Measurements from ENCODE around the gene KLRF2. TPM values are rescaled to one million over a fixed set of nuclear protein-coding genes. Genes with fewer than 3 reads are reported as not detected.
A peak's percentile ranks its signal among the peaks of the same experiment; 100 is the strongest.

Gene KLRF2
- total RNA-seq, 1 donor from 2014 or later, result not detected

DNA sequence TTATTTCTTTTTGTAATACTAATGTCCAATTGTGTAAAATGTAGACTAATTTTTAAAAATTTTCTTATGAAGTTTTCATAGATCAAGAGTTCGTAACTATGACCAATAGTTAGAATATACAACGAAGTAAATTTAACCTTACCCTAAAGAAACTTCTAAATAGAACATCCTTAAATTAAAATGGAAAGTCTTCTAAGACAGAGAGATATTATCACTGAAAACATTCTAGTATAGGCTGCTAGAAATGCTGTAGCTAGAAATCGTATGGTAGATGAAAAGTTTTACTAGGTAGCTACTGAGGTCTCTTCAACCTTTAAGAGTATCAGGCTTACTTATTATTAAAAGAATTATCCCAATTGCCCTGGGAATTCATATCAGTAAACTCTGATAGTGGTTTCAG lies 50.0 kb downstream of the KLRF2 start:
- no peak for DNase-seq (ENCODE audit: low read depth)
- TF ChIP-seq, protein P1, sequence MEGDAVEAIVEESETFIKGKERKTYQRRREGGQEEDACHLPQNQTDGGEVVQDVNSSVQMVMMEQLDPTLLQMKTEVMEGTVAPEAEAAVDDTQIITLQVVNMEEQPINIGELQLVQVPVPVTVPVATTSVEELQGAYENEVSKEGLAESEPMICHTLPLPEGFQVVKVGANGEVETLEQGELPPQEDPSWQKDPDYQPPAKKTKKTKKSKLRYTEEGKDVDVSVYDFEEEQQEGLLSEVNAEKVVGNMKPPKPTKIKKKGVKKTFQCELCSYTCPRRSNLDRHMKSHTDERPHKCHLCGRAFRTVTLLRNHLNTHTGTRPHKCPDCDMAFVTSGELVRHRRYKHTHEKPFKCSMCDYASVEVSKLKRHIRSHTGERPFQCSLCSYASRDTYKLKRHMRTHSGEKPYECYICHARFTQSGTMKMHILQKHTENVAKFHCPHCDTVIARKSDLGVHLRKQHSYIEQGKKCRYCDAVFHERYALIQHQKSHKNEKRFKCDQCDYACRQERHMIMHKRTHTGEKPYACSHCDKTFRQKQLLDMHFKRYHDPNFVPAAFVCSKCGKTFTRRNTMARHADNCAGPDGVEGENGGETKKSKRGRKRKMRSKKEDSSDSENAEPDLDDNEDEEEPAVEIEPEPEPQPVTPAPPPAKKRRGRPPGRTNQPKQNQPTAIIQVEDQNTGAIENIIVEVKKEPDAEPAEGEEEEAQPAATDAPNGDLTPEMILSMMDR (conservative IDR thresholded peaks at IDR 0.05; ENCODE audit: low read depth, low read length), result no peak
- H3K4me3 ChIP-seq (ENCODE audit: low read depth, low read length), result no peak overlapping the region

DNA sequence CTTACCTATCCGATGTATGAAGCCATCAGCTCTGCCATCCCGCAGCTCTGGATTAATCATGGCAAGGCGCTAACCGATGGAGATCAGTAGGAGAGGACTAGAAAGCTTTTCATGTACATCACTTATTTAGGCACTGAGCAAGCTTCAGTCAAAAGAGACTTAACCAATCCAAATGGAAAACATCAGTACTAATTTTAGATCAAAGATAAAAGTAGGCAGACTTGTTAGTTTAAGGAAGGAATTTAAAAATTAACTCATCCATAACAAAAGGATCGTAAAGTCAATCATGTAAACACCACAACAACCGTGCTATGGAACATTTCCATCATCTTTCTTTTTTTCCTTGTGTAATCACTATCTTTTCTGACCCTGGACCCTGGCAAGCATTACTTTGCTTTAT lies 51.0 kb downstream of the KLRF2 start, which contains the start of gene CLEC2A:
Gene CLEC2A (minus strand): TSS at position 101 of the 400 bp plus-strand sequence. CDS start 41 bp downstream, at position 60.
- TF ChIP-seq, protein P1 (conservative IDR thresholded peaks at IDR 0.05; ENCODE audit: low read depth, low read length), result no peak
- no peak within 1 kb of the TSS for H3K4me3 ChIP-seq (ENCODE audit: low read depth, low read length)
- no peak for DNase-seq (ENCODE audit: low read depth)

DNA sequence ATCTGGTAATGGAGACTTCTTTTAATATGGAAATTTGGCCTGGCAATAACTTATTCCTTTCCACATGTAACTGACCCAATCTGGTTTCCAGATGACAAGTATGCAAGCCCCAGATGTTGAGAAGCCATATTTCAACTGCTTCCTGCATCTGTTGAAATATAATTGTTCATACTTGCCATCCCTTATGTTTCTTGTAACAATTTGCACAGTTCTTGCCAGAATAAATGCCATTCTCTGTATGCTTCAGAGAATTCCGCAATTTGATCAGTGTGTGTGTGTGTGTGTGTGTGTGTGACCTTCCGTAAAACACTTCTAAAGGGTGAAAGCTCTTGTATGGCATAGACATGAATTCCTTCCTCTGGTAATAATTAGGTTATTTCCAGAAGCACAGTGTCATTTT lies 52.7 kb downstream of the KLRF2 start:
- no peak overlapping the region for H3K4me3 ChIP-seq (ENCODE audit: low read depth, low read length)
- no peak for DNase-seq (ENCODE audit: low read depth)
- TF ChIP-seq, protein P1 (conservative IDR thresholded peaks at IDR 0.05; ENCODE audit: low read depth, low read length), result no peak

DNA sequence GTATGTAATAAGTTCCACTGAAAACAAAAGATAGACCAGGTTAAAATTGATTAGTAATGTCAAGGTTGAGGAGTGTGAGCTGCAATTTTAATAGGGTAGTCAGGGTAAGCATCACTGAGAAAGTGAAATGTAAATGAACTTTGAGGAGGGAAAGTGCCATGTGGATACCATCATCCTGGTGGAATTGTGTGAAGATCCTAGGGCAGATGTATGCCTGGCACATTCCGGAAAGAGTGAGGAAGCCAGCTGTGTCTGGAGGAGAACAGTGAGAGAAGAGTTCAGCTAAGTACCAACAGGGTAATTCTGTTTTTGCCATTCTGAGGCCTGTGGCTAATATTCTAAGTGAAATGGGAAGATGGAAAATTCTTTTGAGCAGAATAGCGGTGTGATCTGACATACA lies 53.7 kb downstream of the KLRF2 start:
- no peak for DNase-seq (ENCODE audit: low read depth)
- TF ChIP-seq, protein P1 (conservative IDR thresholded peaks at IDR 0.05; ENCODE audit: low read depth, low read length), result no peak
- H3K4me3 ChIP-seq (ENCODE audit: low read depth, low read length), result no peak overlapping the region

DNA sequence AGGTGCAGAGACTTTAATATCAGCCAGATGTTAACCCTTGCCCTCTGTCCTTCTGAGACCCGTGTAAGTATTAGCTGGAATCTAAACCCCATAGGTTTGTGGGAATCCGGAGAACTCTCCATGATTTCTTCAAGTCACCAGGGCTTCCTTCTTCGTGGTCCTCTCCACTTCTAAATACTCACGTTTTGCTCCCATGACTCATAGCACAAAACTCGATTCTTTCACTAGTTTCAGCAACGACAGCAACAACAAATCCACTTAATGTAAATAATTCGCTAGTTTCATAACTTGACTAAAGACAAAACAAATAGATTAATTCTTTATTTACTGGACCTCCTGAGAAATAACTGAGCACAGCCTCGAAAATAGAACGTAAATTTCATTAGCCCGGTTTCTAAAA lies 55.3 kb downstream of the KLRF2 start:
- TF ChIP-seq, protein P1 (conservative IDR thresholded peaks at IDR 0.05; ENCODE audit: low read depth, low read length), result no peak
- DNase-seq (ENCODE audit: low read depth), result no peak
- H3K4me3 ChIP-seq (ENCODE audit: low read depth, low read length), result no peak overlapping the region

DNA sequence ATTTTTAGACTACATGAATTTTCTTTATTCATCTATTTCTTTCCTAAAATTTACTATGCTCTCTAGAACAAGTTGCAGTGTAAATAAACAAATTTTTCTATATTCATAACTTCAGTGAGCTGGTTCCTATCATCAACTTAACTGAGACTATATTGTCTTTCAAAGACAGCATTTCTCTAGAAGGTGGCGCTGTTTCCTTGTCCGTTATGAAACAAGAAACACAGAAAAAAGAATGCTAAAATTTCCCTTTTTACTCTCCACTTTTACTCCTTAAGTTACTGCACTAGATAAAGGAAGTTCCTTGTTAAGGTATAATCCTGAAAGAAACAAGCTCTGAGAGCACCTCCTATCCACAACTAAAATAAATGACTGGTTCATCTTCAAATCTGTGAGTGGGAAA lies 59.1 kb downstream of the KLRF2 start:
- DNase-seq (ENCODE audit: low read depth), result no peak
- TF ChIP-seq, protein P1 (conservative IDR thresholded peaks at IDR 0.05; ENCODE audit: low read depth, low read length), result peak; percentile 37
- no peak overlapping the region for H3K4me3 ChIP-seq (ENCODE audit: low read depth, low read length)

DNA sequence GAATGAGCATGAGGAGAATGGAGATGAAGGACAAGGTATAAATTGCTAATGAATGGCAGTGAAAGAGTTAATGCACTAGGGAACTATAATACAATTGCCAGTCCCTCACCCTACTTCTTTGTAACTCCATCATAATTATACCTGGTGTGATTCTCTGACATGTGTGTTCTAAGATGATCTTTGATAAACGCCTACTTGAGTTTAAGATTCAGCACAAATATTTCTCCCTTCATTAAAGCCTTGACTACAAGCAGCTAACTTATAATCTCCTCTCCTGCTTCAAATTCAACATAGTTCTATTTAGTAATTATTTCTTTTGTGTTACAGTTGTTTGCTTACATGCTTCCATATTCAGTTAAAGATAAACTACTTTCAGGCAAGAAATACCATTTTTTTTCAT lies 60.5 kb downstream of the KLRF2 start:
- TF ChIP-seq, protein P1 (conservative IDR thresholded peaks at IDR 0.05; ENCODE audit: low read depth, low read length), result no peak
- DNase-seq (ENCODE audit: low read depth), result no peak
- H3K4me3 ChIP-seq (ENCODE audit: low read depth, low read length), result no peak overlapping the region

Measured in epithelial cell of proximal tubule (primary cell).